PC-9 (cell line): Measurements from ENCODE around the gene SH3PXD2B.

Source experiments
- EZH2 ChIP-seq: fragments of 200-600 bp; sonication (generic); IDR thresholded peaks from 2 replicates; pipeline ENCODE4 v1.8.0; 2017; ENCODE audit warnings: antibody characterized with exemption, low read depth
- TF ChIP-seq, protein P1 (sequence below): fragments of 200-600 bp; sonication (generic); conservative IDR thresholded peaks from 2 replicates; pipeline ENCODE4 v1.6.1; 2017; ENCODE audit warnings: mixed run types, antibody characterized with exemption, mild to moderate bottlenecking, moderate library complexity

DNA sequence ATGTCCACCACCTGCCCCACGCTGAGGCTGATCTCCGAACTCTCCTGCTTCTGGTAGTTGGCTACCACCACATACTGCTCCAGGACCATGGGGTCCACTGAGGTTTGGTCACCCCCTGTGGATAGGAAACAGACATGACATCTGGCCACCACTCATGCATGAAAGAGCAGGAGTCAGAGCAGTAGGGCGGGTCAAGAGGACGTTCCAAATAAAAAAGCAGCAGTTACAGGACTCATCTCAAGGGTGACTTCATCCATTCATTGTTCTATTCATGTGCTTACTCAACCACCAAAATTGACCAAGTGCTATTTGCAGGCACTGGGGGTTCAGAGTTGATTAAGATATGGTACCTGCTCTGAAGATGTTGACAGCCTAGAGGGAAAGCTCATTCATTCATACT is 91.6 kb downstream of the SH3PXD2B start:
- TF ChIP-seq, protein P1, sequence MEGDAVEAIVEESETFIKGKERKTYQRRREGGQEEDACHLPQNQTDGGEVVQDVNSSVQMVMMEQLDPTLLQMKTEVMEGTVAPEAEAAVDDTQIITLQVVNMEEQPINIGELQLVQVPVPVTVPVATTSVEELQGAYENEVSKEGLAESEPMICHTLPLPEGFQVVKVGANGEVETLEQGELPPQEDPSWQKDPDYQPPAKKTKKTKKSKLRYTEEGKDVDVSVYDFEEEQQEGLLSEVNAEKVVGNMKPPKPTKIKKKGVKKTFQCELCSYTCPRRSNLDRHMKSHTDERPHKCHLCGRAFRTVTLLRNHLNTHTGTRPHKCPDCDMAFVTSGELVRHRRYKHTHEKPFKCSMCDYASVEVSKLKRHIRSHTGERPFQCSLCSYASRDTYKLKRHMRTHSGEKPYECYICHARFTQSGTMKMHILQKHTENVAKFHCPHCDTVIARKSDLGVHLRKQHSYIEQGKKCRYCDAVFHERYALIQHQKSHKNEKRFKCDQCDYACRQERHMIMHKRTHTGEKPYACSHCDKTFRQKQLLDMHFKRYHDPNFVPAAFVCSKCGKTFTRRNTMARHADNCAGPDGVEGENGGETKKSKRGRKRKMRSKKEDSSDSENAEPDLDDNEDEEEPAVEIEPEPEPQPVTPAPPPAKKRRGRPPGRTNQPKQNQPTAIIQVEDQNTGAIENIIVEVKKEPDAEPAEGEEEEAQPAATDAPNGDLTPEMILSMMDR, result no peak
- TF ChIP-seq EZH2, result no peak
